WI38 (cell line): ENCODE data around the gene PLCB3.

Source experiments
- H3K4me3 ChIP-seq: 2 replicates; pipeline ENCODE4 v1.5.1; 2011; ENCODE audit warnings: low read depth, mild to moderate bottlenecking, control low read depth, low read length
- TF ChIP-seq, protein P1 (sequence below): IDR thresholded peaks from 2 replicates; pipeline ENCODE4 v1.5.1; 2012; ENCODE audit warnings: low read depth, mild to moderate bottlenecking, control low read depth, low read length

Gene PLCB3

DNA sequence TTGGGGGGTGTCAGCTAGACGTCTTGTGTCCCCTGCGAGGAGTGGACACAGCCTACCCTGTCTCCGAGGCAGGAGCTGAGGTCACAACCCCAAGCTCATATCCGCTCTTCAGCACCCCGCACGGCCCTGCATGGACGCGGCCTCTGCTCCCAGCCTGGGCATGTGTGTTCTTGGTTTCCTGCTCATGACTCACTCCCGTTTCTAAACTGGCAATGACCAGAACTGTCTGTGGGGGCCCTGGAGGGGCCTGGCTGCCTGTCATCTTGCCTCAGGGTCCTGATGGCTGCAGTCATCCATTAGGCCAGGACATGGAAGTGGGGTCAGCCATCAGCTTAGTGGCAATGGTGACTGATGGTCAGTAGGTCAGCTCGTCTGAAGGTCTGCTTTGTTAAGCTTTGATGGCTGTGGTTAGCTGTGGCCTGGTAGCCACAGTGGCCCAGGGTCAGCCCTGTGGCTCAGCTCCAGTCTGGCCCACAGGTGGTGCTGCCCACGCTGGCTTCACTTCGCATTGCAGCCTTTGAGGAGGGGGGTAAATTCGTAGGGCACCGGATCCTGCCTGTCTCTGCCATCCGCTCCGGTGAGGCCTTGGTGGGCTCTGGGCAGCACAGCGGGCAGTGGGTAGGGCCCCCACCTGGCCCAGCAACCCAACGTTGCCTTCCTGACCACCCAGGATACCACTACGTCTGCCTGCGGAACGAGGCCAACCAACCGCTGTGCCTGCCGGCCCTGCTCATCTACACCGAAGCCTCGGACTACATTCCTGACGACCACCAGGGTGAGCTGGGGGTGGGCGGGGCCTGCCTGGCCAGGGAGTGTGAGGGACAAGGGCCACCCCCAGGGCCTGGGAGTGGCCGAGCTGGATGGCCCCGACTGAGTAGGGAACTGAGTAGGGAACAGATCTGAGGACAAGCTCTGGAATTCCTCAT lies 12.0 kb downstream of the PLCB3 start:
- no peak overlapping the region for H3K4me3 ChIP-seq
- TF ChIP-seq, protein P1, sequence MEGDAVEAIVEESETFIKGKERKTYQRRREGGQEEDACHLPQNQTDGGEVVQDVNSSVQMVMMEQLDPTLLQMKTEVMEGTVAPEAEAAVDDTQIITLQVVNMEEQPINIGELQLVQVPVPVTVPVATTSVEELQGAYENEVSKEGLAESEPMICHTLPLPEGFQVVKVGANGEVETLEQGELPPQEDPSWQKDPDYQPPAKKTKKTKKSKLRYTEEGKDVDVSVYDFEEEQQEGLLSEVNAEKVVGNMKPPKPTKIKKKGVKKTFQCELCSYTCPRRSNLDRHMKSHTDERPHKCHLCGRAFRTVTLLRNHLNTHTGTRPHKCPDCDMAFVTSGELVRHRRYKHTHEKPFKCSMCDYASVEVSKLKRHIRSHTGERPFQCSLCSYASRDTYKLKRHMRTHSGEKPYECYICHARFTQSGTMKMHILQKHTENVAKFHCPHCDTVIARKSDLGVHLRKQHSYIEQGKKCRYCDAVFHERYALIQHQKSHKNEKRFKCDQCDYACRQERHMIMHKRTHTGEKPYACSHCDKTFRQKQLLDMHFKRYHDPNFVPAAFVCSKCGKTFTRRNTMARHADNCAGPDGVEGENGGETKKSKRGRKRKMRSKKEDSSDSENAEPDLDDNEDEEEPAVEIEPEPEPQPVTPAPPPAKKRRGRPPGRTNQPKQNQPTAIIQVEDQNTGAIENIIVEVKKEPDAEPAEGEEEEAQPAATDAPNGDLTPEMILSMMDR: no peak

DNA sequence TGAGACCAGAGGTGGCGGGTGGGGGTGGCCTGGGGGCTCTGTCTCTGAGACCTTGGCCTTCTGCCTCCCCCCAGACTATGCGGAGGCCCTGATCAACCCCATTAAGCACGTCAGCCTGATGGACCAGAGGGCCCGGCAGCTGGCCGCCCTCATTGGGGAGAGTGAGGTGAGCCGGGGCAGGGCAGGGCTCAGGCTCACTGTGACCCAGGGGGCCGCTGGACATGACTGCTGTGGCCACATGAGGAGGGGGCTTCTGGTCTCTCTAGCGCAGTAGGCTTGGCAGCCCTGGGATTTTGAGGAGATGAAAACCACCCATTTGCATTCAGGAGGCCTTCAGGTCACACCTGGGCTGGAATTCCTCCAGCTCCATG lies 12.6 kb downstream of the PLCB3 start:
- TF ChIP-seq, protein P1: no peak
- H3K4me3 ChIP-seq: no peak overlapping the region

DNA sequence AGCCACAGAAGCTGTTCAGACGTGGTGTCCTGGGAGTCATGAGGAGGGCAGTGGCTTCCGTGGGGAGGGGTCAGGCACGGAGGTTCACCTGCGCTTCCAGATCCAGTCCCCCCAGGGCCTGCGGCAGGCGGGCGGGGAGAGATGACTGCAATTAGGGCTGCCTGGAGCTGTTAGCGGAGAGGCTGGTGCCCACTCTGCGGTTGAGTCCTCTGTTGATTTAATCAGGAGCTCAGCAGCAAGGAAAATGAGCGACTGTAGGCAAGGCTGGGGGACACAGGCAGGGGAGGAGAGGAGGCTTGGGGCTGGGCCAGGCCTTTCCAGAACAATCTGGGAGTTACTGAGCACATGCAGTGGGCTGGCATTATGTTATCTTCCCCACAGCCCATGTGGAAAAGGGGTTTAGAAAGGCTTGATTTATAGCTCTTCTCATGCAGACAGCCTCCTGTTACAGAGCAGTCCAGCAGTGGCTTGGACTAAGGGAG lies 13.1 kb downstream of the PLCB3 start:
- no peak overlapping the region for H3K4me3 ChIP-seq
- TF ChIP-seq, protein P1: no peak

DNA sequence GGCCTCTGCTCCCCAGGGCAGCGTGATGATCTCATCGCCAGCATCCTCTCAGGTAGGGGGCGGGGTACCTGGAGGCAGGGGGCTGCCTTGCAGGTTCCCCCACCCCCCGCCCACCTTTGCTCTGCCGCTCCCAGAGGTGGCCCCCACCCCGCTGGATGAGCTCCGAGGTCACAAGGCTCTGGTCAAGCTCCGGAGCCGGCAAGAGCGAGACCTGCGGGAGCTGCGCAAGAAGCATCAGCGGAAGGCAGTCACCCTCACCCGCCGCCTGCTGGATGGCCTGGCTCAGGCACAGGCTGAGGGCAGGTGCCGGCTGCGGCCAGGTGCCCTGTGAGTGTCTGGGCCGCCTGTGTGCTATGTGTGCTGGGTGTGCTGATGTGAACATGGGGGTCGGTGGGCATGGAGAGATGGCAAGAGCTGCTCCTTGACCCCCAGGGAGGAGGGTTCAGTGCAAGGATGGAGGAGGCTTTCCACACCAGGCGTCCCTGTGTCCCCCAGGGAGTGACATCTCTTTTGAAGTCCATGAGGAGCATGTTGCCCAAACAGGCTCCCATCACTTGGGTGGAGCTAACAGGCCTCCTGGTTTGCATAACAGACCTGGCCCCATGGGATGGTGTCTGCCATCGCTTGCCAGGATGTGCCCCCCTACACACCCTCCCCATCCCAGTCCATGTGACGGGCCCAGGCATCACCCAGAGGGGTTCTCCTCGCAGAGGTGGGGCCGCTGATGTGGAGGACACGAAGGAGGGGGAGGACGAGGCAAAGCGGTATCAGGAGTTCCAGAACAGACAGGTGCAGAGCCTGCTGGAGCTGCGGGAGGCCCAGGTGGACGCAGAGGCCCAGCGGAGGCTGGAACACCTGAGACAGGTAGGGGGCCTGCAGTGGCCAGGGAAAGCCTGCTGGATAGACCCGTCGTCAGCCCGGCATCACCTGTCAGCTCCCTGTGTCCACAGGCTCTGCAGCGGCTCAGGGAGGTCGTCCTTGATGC lies 14.1 kb downstream of the PLCB3 start:
- no peak overlapping the region for H3K4me3 ChIP-seq
- TF ChIP-seq, protein P1: no peak

DNA sequence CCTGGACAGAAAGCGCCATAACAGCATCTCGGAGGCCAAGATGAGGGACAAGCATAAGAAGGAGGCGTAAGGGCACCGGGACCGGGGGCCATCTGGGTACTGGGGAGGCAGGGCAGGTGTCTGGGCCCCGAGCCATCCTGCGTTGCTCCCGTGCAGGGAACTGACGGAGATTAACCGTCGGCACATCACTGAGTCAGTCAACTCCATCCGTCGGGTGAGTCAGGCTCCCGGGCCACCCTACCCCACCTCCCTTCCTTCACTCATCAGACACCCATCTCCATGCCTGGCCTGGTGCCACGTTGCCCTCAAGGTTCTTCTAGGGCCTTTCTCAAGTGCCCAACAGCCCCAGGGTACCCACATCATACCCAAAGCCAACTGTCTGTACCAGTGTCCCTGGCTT lies 15.0 kb downstream of the PLCB3 start:
- TF ChIP-seq, protein P1: no peak
- no peak overlapping the region for H3K4me3 ChIP-seq

DNA sequence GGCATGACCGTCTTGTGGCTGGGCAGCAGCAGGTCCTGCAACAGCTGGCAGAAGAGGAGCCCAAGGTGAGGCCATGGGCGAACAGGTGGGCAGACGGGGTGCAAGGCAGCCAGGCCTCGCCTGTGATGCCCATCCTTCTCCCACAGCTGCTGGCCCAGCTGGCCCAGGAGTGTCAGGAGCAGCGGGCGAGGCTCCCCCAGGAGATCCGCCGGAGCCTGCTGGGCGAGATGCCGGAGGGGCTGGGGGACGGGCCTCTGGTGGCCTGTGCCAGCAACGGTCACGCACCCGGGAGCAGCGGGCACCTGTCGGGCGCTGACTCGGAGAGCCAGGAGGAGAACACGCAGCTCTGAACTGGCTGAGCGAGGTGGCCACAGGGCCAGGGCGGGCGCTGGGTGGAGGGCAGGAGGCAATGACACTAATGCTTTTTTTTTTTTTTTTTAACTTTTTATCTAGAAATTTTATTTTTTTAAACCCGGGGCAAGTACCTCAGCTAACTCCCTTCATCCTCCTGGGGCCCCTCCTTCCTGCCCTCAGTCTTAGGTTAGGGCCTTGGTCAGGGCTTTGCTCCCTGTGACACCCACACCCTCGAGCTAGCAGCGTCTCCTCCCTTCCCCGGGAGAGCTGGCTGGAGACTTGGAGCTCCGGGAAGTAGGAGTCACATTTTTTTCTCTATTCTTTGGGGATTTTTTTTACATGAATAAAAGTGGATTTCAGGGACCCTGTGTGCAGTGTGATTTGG lies 16.0 kb downstream of the PLCB3 start:
- TF ChIP-seq, protein P1: no peak
- no peak overlapping the region for H3K4me3 ChIP-seq
